ENCODE measurements around the gene C6orf120.

The C6orf120 gene

GRCh38 chr6:169723200-169723909 lies 21.4 kb downstream of the C6orf120 start:
- Histone ChIP-seq H3K4me3 (peak overlapping the region; percentile 86), H4K20me1 (peaks cover 52% of the 10 kb centered on the region), H3K4me2 (peak overlapping the region; percentile 92), H3K9me3 (no peaks in the 10 kb centered on the region), H3K4me1 (peaks cover 31% of the 10 kb centered on the region), H3K36me3 (peaks cover 8% of the 10 kb centered on the region), H3K9ac (peak overlapping the region; percentile 91), H3K27me3 (no peaks in the 10 kb centered on the region), H3K27ac (peak overlapping the region; percentile 95)
- no peak for TF ChIP-seq Cebpa-rat (IDR thresholded peaks at IDR 0.05)

GRCh38 chr6:169723991-169724493 lies 22.1 kb downstream of the C6orf120 start:
- H4K20me1 ChIP-seq, result peaks cover 46% of the 10 kb centered on the region
- H3K27me3 ChIP-seq, result no peaks in the 10 kb centered on the region
- peaks cover 4% of the 10 kb centered on the region; the same call in 1 of the 2 replicates for H3K36me3 ChIP-seq
- H3K9me3 ChIP-seq, result no peaks in the 10 kb centered on the region
- H3K9ac ChIP-seq, result peak overlapping the region; percentile 91
- peak overlapping the region; percentile 95 for H3K27ac ChIP-seq
- peak overlapping the region; percentile 86 for H3K4me3 ChIP-seq
- H3K4me1 ChIP-seq, result peaks cover 31% of the 10 kb centered on the region
- TF ChIP-seq Cebpa-rat (IDR thresholded peaks at IDR 0.05), result no peak
- H3K4me2 ChIP-seq, result no peak overlapping the region

- peak within 1 kb of the TSS; percentile 95 for H3K27ac ChIP-seq
- H3K4me3 ChIP-seq, result peak within 1 kb of the TSS; percentile 86
- no peaks in the 10 kb centered on the region for H3K27me3 ChIP-seq
- H3K4me1 ChIP-seq, result peaks cover 31% of the 10 kb centered on the region
- no peaks in the 10 kb centered on the region for H3K9me3 ChIP-seq
- H3K4me2 ChIP-seq, result peak within 1 kb of the TSS; percentile 93
- H3K36me3 ChIP-seq, result no peaks in the 10 kb centered on the region; the same call in 1 of the 2 replicates
- H3K9ac ChIP-seq, result peak within 1 kb of the TSS; percentile 96
- TF ChIP-seq Cebpa-rat (IDR thresholded peaks at IDR 0.05), result no peak
- peaks cover 41% of the 10 kb centered on the region for H4K20me1 ChIP-seq
Observed at GRCh38 chr6:169724494-169725124, 22.7 kb downstream of the C6orf120 start, which contains the start of gene PHF10. PHF10 (minus strand) TSS chr6:169724500; CDS start chr6:169723931, 569 bp downstream.

- peak overlapping the region; percentile 93 for H3K4me2 ChIP-seq
- no peaks in the 10 kb centered on the region for H3K27me3 ChIP-seq
- H3K36me3 ChIP-seq, result no peaks in the 10 kb centered on the region; the same call in 1 of the 2 replicates
- H3K9me3 ChIP-seq, result no peaks in the 10 kb centered on the region
- peaks cover 31% of the 10 kb centered on the region for H3K4me1 ChIP-seq
- H3K27ac ChIP-seq, result peak overlapping the region; percentile 94
- H4K20me1 ChIP-seq, result peaks cover 33% of the 10 kb centered on the region
- H3K4me3 ChIP-seq, result peak overlapping the region; percentile 86
- TF ChIP-seq Cebpa-rat (IDR thresholded peaks at IDR 0.05), result no peak
- H3K9ac ChIP-seq, result peak overlapping the region; percentile 96
Observed at GRCh38 chr6:169725125-169726048, 23.5 kb downstream of the C6orf120 start.

- Histone ChIP-seq H4K20me1 (peaks cover 27% of the 10 kb centered on the region), H3K9ac (peak overlapping the region; percentile 96; the same call in 1 of the 2 replicates), H3K27ac (no peak overlapping the region), H3K36me3 (no peaks in the 10 kb centered on the region), H3K4me3 (peak overlapping the region; percentile 86; the same call in 1 of the 2 replicates), H3K9me3 (no peaks in the 10 kb centered on the region), H3K27me3 (no peaks in the 10 kb centered on the region), H3K4me2 (peak overlapping the region; percentile 93), H3K4me1 (peaks cover 31% of the 10 kb centered on the region)
- TF ChIP-seq Cebpa-rat (IDR thresholded peaks at IDR 0.05), result no peak
Observed at GRCh38 chr6:169726049-169726400, 24.1 kb downstream of the C6orf120 start.

GRCh38 chr6:169726963-169727362 lies 25.0 kb downstream of the C6orf120 start:
- no peaks in the 10 kb centered on the region for H3K9me3 ChIP-seq
- no peaks in the 10 kb centered on the region for H3K27me3 ChIP-seq
- H4K20me1 ChIP-seq, result peaks cover 17% of the 10 kb centered on the region
- H3K27ac ChIP-seq, result no peak overlapping the region
- H3K9ac ChIP-seq, result no peak overlapping the region
- H3K4me3 ChIP-seq, result no peak overlapping the region
- no peak for TF ChIP-seq Cebpa-rat (IDR thresholded peaks at IDR 0.05)
- no peaks in the 10 kb centered on the region for H3K36me3 ChIP-seq
- no peak overlapping the region; the same call in 1 of the 2 replicates for H3K4me2 ChIP-seq
- H3K4me1 ChIP-seq, result peaks cover 22% of the 10 kb centered on the region

- Histone ChIP-seq H3K4me2 (no peak overlapping the region), H3K27me3 (no peaks in the 10 kb centered on the region), H3K4me3 (no peak overlapping the region), H3K27ac (no peak overlapping the region), H3K9me3 (no peaks in the 10 kb centered on the region), H3K4me1 (peaks cover 17% of the 10 kb centered on the region), H4K20me1 (no peaks in the 10 kb centered on the region), H3K36me3 (no peaks in the 10 kb centered on the region), H3K9ac (no peak overlapping the region)
- TF ChIP-seq Cebpa-rat (IDR thresholded peaks at IDR 0.05), result no peak
Observed at GRCh38 chr6:169729961-169730360, 28.0 kb downstream of the C6orf120 start.

- H3K4me2 ChIP-seq, result no peak overlapping the region; the same call in 1 of the 2 replicates
- no peak overlapping the region for H3K27ac ChIP-seq
- H3K9me3 ChIP-seq, result no peaks in the 10 kb centered on the region
- H3K4me1 ChIP-seq, result peaks cover 12% of the 10 kb centered on the region
- H3K4me3 ChIP-seq, result no peak overlapping the region
- H3K36me3 ChIP-seq, result no peaks in the 10 kb centered on the region
- no peaks in the 10 kb centered on the region for H3K27me3 ChIP-seq
- H4K20me1 ChIP-seq, result no peaks in the 10 kb centered on the region
- no peak for TF ChIP-seq Cebpa-rat (IDR thresholded peaks at IDR 0.05)
- H3K9ac ChIP-seq, result no peak overlapping the region
Observed at GRCh38 chr6:169738204-169738975, 36.5 kb downstream of the C6orf120 start.
